ENCODE results near the gene ASB15. TPM values are rescaled to one million over a fixed set of nuclear protein-coding genes. Genes with fewer than 3 reads are reported as not detected.

The ASB15 gene
- total and polyA plus RNA-seq, 2 donors from 2014 or later, result 1.8 TPM; not detected in 1

GRCh38 chr7:123594813-123595241, 6.8 kb upstream of the ASB15 start:
- intact Hi-C loops (cut with DNase I), result no loop called here
- DNase-seq, result no peak

GRCh38 chr7:123598657-123599056, 3.0 kb upstream of the ASB15 start:
- Histone ChIP-seq H3K9me3 (ENCODE audit: control insufficient read depth in 2 of 3, insufficient read depth in 1 of 3, low read length in 3 of 3) (no peaks in the 10 kb centered on the region), H3K27me3 (ENCODE audit: control insufficient read depth, insufficient read depth, low read length) (no peaks in the 10 kb centered on the region), H3K36me3 (ENCODE audit: control insufficient read depth in 2 of 3, insufficient read depth in 3 of 3, low read length in 3 of 3) (no peaks in the 10 kb centered on the region), H3K4me1 (ENCODE audit: control insufficient read depth in 2 of 3, insufficient read depth in 2 of 3, low read depth in 1 of 3, low read length in 3 of 3) (no peaks in the 10 kb centered on the region), H3K9ac (ENCODE audit: low read length in 3 of 3) (no peak overlapping the region), H3K27ac (ENCODE audit: low read depth in 2 of 2, low read length in 2 of 2) (no peak overlapping the region), H3K4me3 (ENCODE audit: low read length in 3 of 3) (no peak overlapping the region)
- TF ChIP-seq CTCF (IDR thresholded peaks at IDR 0.05; ENCODE audit: borderline replicate concordance, extremely low read depth, insufficient read depth), result no peak
- no peak for DNase-seq
- intact Hi-C loops (cut with DNase I), result no loop called here
- FAIRE-seq, result no peak

More at GRCh38 chr7:123594813-123595241, 6.8 kb upstream of the ASB15 start:
- no peaks in the 10 kb centered on the region for H3K36me3 ChIP-seq (ENCODE audit: control insufficient read depth in 2 of 3, insufficient read depth in 3 of 3, low read length in 3 of 3)
- no peak for FAIRE-seq
- TF ChIP-seq CTCF (IDR thresholded peaks at IDR 0.05; ENCODE audit: borderline replicate concordance, extremely low read depth, insufficient read depth), result no peak
- no peaks in the 10 kb centered on the region for H3K4me1 ChIP-seq (ENCODE audit: control insufficient read depth in 2 of 3, insufficient read depth in 2 of 3, low read depth in 1 of 3, low read length in 3 of 3)
- H3K9me3 ChIP-seq (ENCODE audit: control insufficient read depth in 2 of 3, insufficient read depth in 1 of 3, low read length in 3 of 3), result no peaks in the 10 kb centered on the region
- no peak overlapping the region for H3K4me3 ChIP-seq (ENCODE audit: low read length in 3 of 3)
- H3K9ac ChIP-seq (ENCODE audit: low read length in 3 of 3), result no peak overlapping the region
- H3K27me3 ChIP-seq (ENCODE audit: control insufficient read depth, insufficient read depth, low read length), result no peaks in the 10 kb centered on the region
- no peak overlapping the region for H3K27ac ChIP-seq (ENCODE audit: low read depth in 2 of 2, low read length in 2 of 2)

GRCh38 chr7:123599766-123600165, 1.9 kb upstream of the ASB15 start:
- FAIRE-seq (no peak), DNase-seq (no peak)
- H3K9me3 ChIP-seq (ENCODE audit: control insufficient read depth in 2 of 3, insufficient read depth in 1 of 3, low read length in 3 of 3), result no peaks in the 10 kb centered on the region
- no peaks in the 10 kb centered on the region for H3K36me3 ChIP-seq (ENCODE audit: control insufficient read depth in 2 of 3, insufficient read depth in 3 of 3, low read length in 3 of 3)
- H3K27ac ChIP-seq (ENCODE audit: low read depth in 2 of 2, low read length in 2 of 2), result no peak overlapping the region
- no peak overlapping the region for H3K9ac ChIP-seq (ENCODE audit: low read length in 3 of 3)
- TF ChIP-seq CTCF (IDR thresholded peaks at IDR 0.05; ENCODE audit: borderline replicate concordance, extremely low read depth, insufficient read depth), result no peak
- intact Hi-C loops (cut with DNase I), result no loop called here
- H3K4me1 ChIP-seq (ENCODE audit: control insufficient read depth in 2 of 3, insufficient read depth in 2 of 3, low read depth in 1 of 3, low read length in 3 of 3), result no peaks in the 10 kb centered on the region
- H3K4me3 ChIP-seq (ENCODE audit: low read length in 3 of 3), result no peak overlapping the region
- H3K27me3 ChIP-seq (ENCODE audit: control insufficient read depth, insufficient read depth, low read length), result no peaks in the 10 kb centered on the region

- H3K36me3 ChIP-seq (ENCODE audit: control insufficient read depth in 2 of 3, insufficient read depth in 3 of 3, low read length in 3 of 3), result no peaks in the 10 kb centered on the region
- intact Hi-C loops (cut with DNase I), result no loop called here
- no peaks in the 10 kb centered on the region for H3K9me3 ChIP-seq (ENCODE audit: control insufficient read depth in 2 of 3, insufficient read depth in 1 of 3, low read length in 3 of 3)
- no peak overlapping the region for H3K9ac ChIP-seq (ENCODE audit: low read length in 3 of 3)
- H3K27me3 ChIP-seq (ENCODE audit: control insufficient read depth, insufficient read depth, low read length), result no peaks in the 10 kb centered on the region
- no peaks in the 10 kb centered on the region for H3K4me1 ChIP-seq (ENCODE audit: control insufficient read depth in 2 of 3, insufficient read depth in 2 of 3, low read depth in 1 of 3, low read length in 3 of 3)
- FAIRE-seq (no peak), DNase-seq (no peak)
- no peak for TF ChIP-seq CTCF (IDR thresholded peaks at IDR 0.05; ENCODE audit: borderline replicate concordance, extremely low read depth, insufficient read depth)
- H3K4me3 ChIP-seq (ENCODE audit: low read length in 3 of 3), result no peak overlapping the region
- H3K27ac ChIP-seq (ENCODE audit: low read depth in 2 of 2, low read length in 2 of 2), result no peak overlapping the region
Observed at GRCh38 chr7:123600876-123601275, 745 bp upstream of the ASB15 start.

All from kidney (tissue), 14 donors.